ENCODE measurements around the gene PEX14. TPM values are rescaled to one million over a fixed set of nuclear protein-coding genes. Genes with fewer than 3 reads are reported as not detected.

Gene PEX14
- total and polyA plus RNA-seq, 2 experiments from 2014 or later = 17.6 to 19.6 TPM

GRCh38 chr1:10541286-10541685 is 66.5 kb downstream of the PEX14 start:
- H3K27me3 ChIP-seq (ENCODE audit: insufficient read depth) = no peaks in the 10 kb centered on the region
- H3K79me2 ChIP-seq (replicated peaks; ENCODE audit: insufficient read depth) = no peaks in the 10 kb centered on the region; the same call in none of the 2 replicates
- peak overlapping the region; percentile 80; the same call in 1 of the 2 replicates for H3K27ac ChIP-seq (ENCODE audit: low read depth)
- H3K36me3 Mint-ChIP-seq (ENCODE audit: low read depth) = 0 out of 3 replicates have a peak, but pooled peaks cover 2% of the 10 kb centered on the region
- ATAC-seq (peak; percentile 95), DNase-seq (ENCODE audit: low spot score) (peak; percentile 71)
- no peak overlapping the region for H2AFZ ChIP-seq
- no peaks in the 10 kb centered on the region; the same call in 1 of the 2 replicates for H3K36me3 ChIP-seq (ENCODE audit: insufficient read depth)
- no peaks in the 10 kb centered on the region for H3K9me2 ChIP-seq (ENCODE audit: insufficient read depth)
- peaks cover 4% of the 10 kb centered on the region for H3K27me3 Mint-ChIP-seq (ENCODE audit: insufficient read depth, low read depth, poor library complexity)
- peaks cover 37% of the 10 kb centered on the region for H3K4me1 Mint-ChIP-seq
- no peak for TF ChIP-seq POLR2AphosphoS5 (IDR thresholded peaks at IDR 0.05; ENCODE audit: low read depth)
- TF ChIP-seq EZH2 (IDR thresholded peaks at IDR 0.05; ENCODE audit: low read depth, unreplicated experiment) = no peak
- TF ChIP-seq CREB1 (CRISPR knock-in tag; IDR thresholded peaks at IDR 0.05; ENCODE audit: low read depth) = no peak
- TF ChIP-seq NANOG (IDR thresholded peaks at IDR 0.05; ENCODE audit: borderline replicate concordance) = no peak
- TF ChIP-seq, protein P1, sequence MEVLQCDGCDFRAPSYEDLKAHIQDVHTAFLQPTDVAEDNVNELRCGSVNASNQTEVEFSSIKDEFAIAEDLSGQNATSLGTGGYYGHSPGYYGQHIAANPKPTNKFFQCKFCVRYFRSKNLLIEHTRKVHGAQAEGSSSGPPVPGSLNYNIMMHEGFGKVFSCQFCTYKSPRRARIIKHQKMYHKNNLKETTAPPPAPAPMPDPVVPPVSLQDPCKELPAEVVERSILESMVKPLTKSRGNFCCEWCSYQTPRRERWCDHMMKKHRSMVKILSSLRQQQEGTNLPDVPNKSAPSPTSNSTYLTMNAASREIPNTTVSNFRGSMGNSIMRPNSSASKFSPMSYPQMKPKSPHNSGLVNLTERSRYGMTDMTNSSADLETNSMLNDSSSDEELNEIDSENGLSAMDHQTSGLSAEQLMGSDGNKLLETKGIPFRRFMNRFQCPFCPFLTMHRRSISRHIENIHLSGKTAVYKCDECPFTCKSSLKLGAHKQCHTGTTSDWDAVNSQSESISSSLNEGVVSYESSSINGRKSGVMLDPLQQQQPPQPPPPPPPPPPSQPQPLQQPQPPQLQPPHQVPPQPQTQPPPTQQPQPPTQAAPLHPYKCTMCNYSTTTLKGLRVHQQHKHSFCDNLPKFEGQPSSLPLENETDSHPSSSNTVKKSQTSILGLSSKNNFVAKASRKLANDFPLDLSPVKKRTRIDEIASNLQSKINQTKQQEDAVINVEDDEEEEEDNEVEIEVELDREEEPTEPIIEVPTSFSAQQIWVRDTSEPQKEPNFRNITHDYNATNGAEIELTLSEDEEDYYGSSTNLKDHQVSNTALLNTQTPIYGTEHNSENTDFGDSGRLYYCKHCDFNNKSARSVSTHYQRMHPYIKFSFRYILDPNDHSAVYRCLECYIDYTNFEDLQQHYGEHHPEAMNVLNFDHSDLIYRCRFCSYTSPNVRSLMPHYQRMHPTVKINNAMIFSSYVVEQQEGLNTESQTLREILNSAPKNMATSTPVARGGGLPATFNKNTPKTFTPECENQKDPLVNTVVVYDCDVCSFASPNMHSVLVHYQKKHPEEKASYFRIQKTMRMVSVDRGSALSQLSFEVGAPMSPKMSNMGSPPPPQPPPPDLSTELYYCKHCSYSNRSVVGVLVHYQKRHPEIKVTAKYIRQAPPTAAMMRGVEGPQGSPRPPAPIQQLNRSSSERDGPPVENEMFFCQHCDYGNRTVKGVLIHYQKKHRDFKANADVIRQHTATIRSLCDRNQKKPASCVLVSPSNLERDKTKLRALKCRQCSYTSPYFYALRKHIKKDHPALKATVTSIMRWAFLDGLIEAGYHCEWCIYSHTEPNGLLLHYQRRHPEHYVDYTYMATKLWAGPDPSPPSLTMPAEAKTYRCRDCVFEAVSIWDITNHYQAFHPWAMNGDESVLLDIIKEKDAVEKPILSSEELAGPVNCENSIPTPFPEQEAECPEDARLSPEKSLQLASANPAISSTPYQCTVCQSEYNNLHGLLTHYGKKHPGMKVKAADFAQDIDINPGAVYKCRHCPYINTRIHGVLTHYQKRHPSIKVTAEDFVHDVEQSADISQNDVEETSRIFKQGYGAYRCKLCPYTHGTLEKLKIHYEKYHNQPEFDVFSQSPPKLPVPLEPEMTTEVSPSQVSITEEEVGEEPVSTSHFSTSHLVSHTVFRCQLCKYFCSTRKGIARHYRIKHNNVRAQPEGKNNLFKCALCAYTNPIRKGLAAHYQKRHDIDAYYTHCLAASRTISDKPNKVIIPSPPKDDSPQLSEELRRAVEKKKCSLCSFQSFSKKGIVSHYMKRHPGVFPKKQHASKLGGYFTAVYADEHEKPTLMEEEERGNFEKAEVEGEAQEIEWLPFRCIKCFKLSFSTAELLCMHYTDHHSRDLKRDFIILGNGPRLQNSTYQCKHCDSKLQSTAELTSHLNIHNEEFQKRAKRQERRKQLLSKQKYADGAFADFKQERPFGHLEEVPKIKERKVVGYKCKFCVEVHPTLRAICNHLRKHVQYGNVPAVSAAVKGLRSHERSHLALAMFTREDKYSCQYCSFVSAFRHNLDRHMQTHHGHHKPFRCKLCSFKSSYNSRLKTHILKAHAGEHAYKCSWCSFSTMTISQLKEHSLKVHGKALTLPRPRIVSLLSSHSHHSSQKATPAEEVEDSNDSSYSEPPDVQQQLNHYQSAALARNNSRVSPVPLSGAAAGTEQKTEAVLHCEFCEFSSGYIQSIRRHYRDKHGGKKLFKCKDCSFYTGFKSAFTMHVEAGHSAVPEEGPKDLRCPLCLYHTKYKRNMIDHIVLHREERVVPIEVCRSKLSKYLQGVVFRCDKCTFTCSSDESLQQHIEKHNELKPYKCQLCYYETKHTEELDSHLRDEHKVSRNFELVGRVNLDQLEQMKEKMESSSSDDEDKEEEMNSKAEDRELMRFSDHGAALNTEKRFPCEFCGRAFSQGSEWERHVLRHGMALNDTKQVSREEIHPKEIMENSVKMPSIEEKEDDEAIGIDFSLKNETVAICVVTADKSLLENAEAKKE (CRISPR knock-in tag; IDR thresholded peaks at IDR 0.05) = no peak
- no peak for TF ChIP-seq ZNF114 (CRISPR knock-in tag; IDR thresholded peaks at IDR 0.05)
- TF ChIP-seq JUNB (IDR thresholded peaks at IDR 0.05; ENCODE audit: unreplicated experiment) = no peak
- H3F3A ChIP-seq (replicated peaks; ENCODE audit: low read depth) = peaks cover 12% of the 10 kb centered on the region
- H3K4me1 ChIP-seq (ENCODE audit: insufficient read depth) = peaks cover 37% of the 10 kb centered on the region
- H3K27ac Mint-ChIP-seq = no peak overlapping the region
- no peaks in the 10 kb centered on the region for H3K9me3 Mint-ChIP-seq
- H3K4me3 ChIP-seq = peak overlapping the region; percentile 22; the same call in 1 of the 2 replicates
- peaks cover 11% of the 10 kb centered on the region for H4K20me1 ChIP-seq (replicated peaks; ENCODE audit: insufficient read depth)
- no peak overlapping the region for H3K4me3 Mint-ChIP-seq
- H3K4me2 ChIP-seq = peak overlapping the region; percentile 65; the same call in 1 of the 2 replicates

Measured in GM23338 (cell line).